ENCODE data around the gene KCNK17. TPM values are rescaled to one million over a fixed set of nuclear protein-coding genes. Genes with fewer than 3 reads are reported as not detected.

Gene KCNK17
- total RNA-seq, 1 experiment from 2014 or later = not detected

DNA sequence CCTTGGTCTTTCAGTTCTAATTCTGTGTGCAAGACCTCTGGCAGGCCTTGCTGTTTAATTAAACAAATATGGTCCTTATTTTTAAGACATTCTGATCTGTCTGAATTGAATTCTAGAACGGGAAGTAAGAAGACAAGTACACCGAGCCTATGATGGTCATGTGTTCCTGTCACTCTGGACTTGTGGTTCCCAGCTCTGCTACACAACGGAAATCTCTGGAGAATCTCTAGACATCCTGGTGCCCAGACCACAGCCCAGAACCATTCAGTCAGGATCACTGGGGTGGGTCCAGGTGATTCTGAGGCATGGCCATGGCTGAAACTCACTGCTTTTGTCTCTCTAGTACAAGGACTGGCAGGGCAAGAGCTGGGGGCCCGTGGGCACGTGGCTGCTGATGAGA, 24.2 kb upstream of the KCNK17 start:
- Histone ChIP-seq H3K4me3 (ENCODE audit: low read depth in 2 of 2, low read length in 2 of 2) (no peak overlapping the region), H3K36me3 (ENCODE audit: control insufficient read depth, insufficient read depth, low read length) (no peaks in the 10 kb centered on the region), H3K4me1 (ENCODE audit: control insufficient read depth, insufficient read depth, low read length) (no peaks in the 10 kb centered on the region), H3K9me3 (ENCODE audit: control insufficient read depth, insufficient read depth, low read depth, low read length) (no peaks in the 10 kb centered on the region), H3K27ac (ENCODE audit: low read length) (no peak overlapping the region), H3K27me3 (ENCODE audit: control insufficient read depth, insufficient read depth, low read length) (peaks cover 6% of the 10 kb centered on the region; the same call in 1 of the 2 replicates)
- intact Hi-C loops (cut with micrococcal nuclease; ENCODE audit: unreplicated experiment) = no loop called here
- POLR2A ChIA-PET = interaction anchor here (0.6 kb wide), 1 partner anchor 96 kb away, joined by 3 read pairs; no protein-coding TSS in a partner anchor
- no peak for DNase-seq (ENCODE audit: low read depth, low spot score)
- in situ Hi-C loops (cut with HindIII; ENCODE audit: low pct_unique_long_range_greater_than_20kb, low sequenced_read_pairs) = no loop called here
- ATAC-seq = no peak
- no TSS peak for BruUV-seq (replicated peaks)
- CTCF ChIA-PET = no interaction called here
- TF ChIP-seq, protein P1, sequence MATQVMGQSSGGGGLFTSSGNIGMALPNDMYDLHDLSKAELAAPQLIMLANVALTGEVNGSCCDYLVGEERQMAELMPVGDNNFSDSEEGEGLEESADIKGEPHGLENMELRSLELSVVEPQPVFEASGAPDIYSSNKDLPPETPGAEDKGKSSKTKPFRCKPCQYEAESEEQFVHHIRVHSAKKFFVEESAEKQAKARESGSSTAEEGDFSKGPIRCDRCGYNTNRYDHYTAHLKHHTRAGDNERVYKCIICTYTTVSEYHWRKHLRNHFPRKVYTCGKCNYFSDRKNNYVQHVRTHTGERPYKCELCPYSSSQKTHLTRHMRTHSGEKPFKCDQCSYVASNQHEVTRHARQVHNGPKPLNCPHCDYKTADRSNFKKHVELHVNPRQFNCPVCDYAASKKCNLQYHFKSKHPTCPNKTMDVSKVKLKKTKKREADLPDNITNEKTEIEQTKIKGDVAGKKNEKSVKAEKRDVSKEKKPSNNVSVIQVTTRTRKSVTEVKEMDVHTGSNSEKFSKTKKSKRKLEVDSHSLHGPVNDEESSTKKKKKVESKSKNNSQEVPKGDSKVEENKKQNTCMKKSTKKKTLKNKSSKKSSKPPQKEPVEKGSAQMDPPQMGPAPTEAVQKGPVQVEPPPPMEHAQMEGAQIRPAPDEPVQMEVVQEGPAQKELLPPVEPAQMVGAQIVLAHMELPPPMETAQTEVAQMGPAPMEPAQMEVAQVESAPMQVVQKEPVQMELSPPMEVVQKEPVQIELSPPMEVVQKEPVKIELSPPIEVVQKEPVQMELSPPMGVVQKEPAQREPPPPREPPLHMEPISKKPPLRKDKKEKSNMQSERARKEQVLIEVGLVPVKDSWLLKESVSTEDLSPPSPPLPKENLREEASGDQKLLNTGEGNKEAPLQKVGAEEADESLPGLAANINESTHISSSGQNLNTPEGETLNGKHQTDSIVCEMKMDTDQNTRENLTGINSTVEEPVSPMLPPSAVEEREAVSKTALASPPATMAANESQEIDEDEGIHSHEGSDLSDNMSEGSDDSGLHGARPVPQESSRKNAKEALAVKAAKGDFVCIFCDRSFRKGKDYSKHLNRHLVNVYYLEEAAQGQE (IDR thresholded peaks at IDR 0.05; ENCODE audit: insufficient read depth in 1 of 2, low read depth in 2 of 2, low read length in 1 of 2) = no peak
- no peak for TF ChIP-seq SIN3A (IDR thresholded peaks at IDR 0.05; ENCODE audit: borderline replicate concordance, insufficient read depth, low read depth, low read length)
- TF ChIP-seq, protein P2, sequence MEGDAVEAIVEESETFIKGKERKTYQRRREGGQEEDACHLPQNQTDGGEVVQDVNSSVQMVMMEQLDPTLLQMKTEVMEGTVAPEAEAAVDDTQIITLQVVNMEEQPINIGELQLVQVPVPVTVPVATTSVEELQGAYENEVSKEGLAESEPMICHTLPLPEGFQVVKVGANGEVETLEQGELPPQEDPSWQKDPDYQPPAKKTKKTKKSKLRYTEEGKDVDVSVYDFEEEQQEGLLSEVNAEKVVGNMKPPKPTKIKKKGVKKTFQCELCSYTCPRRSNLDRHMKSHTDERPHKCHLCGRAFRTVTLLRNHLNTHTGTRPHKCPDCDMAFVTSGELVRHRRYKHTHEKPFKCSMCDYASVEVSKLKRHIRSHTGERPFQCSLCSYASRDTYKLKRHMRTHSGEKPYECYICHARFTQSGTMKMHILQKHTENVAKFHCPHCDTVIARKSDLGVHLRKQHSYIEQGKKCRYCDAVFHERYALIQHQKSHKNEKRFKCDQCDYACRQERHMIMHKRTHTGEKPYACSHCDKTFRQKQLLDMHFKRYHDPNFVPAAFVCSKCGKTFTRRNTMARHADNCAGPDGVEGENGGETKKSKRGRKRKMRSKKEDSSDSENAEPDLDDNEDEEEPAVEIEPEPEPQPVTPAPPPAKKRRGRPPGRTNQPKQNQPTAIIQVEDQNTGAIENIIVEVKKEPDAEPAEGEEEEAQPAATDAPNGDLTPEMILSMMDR (IDR thresholded peaks at IDR 0.05) = no peak
- no peak for TF ChIP-seq POLR2AphosphoS5 (IDR thresholded peaks at IDR 0.05; ENCODE audit: low read depth, low read length)
- TF ChIP-seq TCF7L2 (IDR thresholded peaks at IDR 0.05; ENCODE audit: low read depth, low read length) = no peak

DNA sequence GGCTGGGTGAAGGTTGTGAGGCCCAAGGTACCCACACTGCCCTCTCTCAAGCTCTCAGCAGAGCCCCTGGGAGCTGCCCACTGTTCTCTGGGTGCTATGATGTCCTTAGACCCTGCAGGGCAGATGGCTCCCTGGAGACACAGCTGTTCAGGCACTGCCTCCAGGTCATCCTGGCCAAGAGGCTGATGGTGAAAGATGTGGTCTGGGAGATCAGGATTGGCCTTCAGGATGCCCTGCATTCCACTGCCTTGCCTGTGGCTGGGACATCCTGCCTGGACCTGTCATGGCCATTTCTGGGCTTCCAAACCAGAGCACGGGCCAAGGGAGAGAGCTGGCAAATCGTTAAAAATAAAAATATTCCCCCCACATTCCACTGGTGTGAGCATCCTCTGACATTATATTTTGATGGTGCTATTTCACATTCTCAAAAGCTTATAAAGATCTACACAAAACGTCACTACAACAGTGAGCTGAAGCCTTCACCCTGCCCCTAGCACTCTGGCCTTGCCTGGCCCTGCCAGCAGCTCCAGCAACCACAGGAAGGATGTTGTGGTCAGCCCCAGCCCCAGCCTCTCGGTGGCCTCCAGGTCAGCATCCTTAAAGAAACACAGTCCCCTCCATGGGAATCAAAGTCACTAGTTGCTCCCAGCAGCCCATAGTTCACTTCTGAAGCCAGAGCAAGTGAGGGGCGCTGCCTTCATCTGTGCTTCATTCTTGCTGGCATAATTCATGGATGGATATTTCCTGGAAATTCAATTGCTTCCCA, 21.7 kb upstream of the KCNK17 start:
- ChIA-PET POLR2A (no interaction called here), CTCF (no interaction called here)
- no TSS peak for BruUV-seq (replicated peaks)
- Histone ChIP-seq H3K36me3 (ENCODE audit: control insufficient read depth, insufficient read depth, low read length) (no peaks in the 10 kb centered on the region), H3K4me1 (ENCODE audit: control insufficient read depth, insufficient read depth, low read length) (no peaks in the 10 kb centered on the region), H3K27me3 (ENCODE audit: control insufficient read depth, insufficient read depth, low read length) (peaks cover 10% of the 10 kb centered on the region), H3K9me3 (ENCODE audit: control insufficient read depth, insufficient read depth, low read depth, low read length) (no peaks in the 10 kb centered on the region), H3K27ac (ENCODE audit: low read length) (no peak overlapping the region), H3K4me3 (ENCODE audit: low read depth in 2 of 2, low read length in 2 of 2) (no peak overlapping the region)
- no peak for DNase-seq (ENCODE audit: low read depth, low spot score)
- TF ChIP-seq, protein P1 (IDR thresholded peaks at IDR 0.05; ENCODE audit: insufficient read depth in 1 of 2, low read depth in 2 of 2, low read length in 1 of 2) = no peak
- TF ChIP-seq TCF7L2 (IDR thresholded peaks at IDR 0.05; ENCODE audit: low read depth, low read length) (no peak), POLR2AphosphoS5 (IDR thresholded peaks at IDR 0.05; ENCODE audit: low read depth, low read length) (no peak), SIN3A (IDR thresholded peaks at IDR 0.05; ENCODE audit: borderline replicate concordance, insufficient read depth, low read depth, low read length) (no peak)
- TF ChIP-seq, protein P2 (IDR thresholded peaks at IDR 0.05) = no peak
- no peak for ATAC-seq
- in situ Hi-C loops (cut with HindIII; ENCODE audit: low pct_unique_long_range_greater_than_20kb, low sequenced_read_pairs) (no loop called here), intact Hi-C loops (cut with micrococcal nuclease; ENCODE audit: unreplicated experiment) (no loop called here)

Data from Panc1 (cell line).